WTC11 (cell line): ENCODE measurements around the gene TFB1M. TPM values are rescaled to one million over a fixed set of nuclear protein-coding genes. Genes with fewer than 3 reads are reported as not detected.
"Not testable (repeated sequence)": the region's sequence is repeated elsewhere in the genome, so short reads cannot be mapped to it uniquely, and the experiment has no call there.

Experiments
- ATAC-seq: fragments of 200-7000 bp; cut with Tn5 transposase; 2 replicates; pipeline ENCODE4 v1.10.0; 2021; ENCODE audit warnings: mild to moderate bottlenecking, moderate library complexity
- CTCF ChIA-PET: fragments of 300-600 bp; sonication (Branson Sonifier 250); formaldehyde crosslinking; loops from one replicate; lab custom pipeline; 2021; ENCODE audit warnings: antibody characterized with exemption; lab: Charles Lee
- POLR2A ChIA-PET: fragments of 350-600 bp; sonication (Branson Sonifier 250); formaldehyde crosslinking; loops from one replicate; lab custom pipeline; 2021; ENCODE audit warnings: antibody characterized with exemption; lab: Charles Lee
- DNase-seq: peaks from one replicate; pipeline ENCODE4 v3.0.0; 2021; ENCODE audit warnings: low spot score
- H3K27ac Mint-ChIP-seq: 2 replicates; pipeline ENCODE4 v1.8.0; 2021; ENCODE audit warnings: mixed read lengths
- H3K27me3 Mint-ChIP-seq: 2 replicates; pipeline ENCODE4 v1.8.0; 2021; ENCODE audit warnings: low read depth, mild to moderate bottlenecking, moderate library complexity, mixed read lengths
- H3K36me3 Mint-ChIP-seq: 2 replicates; pipeline ENCODE4 v1.8.0; 2021; ENCODE audit warnings: mixed read lengths
- H3K4me1 Mint-ChIP-seq: 2 replicates; pipeline ENCODE4 v1.8.0; 2022; ENCODE audit warnings: mixed read lengths
- H3K4me3 Mint-ChIP-seq: 2 replicates; pipeline ENCODE4 v1.8.0; 2021; ENCODE audit warnings: mild to moderate bottlenecking, moderate library complexity, mixed read lengths
- H3K9me3 Mint-ChIP-seq: 2 replicates; pipeline ENCODE4 v1.8.0; 2021; ENCODE audit warnings: mixed read lengths
- JAZF1 ChIP-seq: fragments of 250-450 bp; sonication (Bioruptor Pico); IDR thresholded peaks from 2 replicates; pipeline ENCODE4 v1.9.0; 2021; ENCODE audit warnings: moderate library complexity, mild to moderate bottlenecking, inconsistent platforms
- NR1H2 ChIP-seq: sonication (generic); formaldehyde crosslinking; IDR thresholded peaks from 2 replicates; pipeline ENCODE4 v1.9.0; 2021; ENCODE audit warnings: mild to moderate bottlenecking, moderate library complexity, missing genetic modification reagents
- OVOL2 ChIP-seq: fragments of 250-450 bp; sonication (Bioruptor Pico); IDR thresholded peaks from 2 replicates; pipeline ENCODE4 v1.9.0; 2021; ENCODE audit warnings: mild to moderate bottlenecking, borderline replicate concordance
- PRRX2 ChIP-seq: fragments of 250-450 bp; sonication (Bioruptor Pico); IDR thresholded peaks from 2 replicates; pipeline ENCODE4 v1.8.0; 2021; ENCODE audit warnings: mild to moderate bottlenecking
- SMAD4 ChIP-seq: sonication (generic); formaldehyde crosslinking; IDR thresholded peaks from 2 replicates; pipeline ENCODE4 v1.8.0; 2022; ENCODE audit warnings: mild to moderate bottlenecking, missing genetic modification reagents
- ZNF232 ChIP-seq: sonication (generic); formaldehyde crosslinking; IDR thresholded peaks from 2 replicates; pipeline ENCODE4 v1.8.0; 2022; ENCODE audit warnings: mild to moderate bottlenecking, missing genetic modification reagents
- total RNA-seq: library from RNA; stranded (reverse); gene quantifications from 3 replicates; pipeline ENCODE4 v1.2.3, GENCODE V29; 2021
- TF ChIP-seq, protein P1 (sequence below): sonication (generic); formaldehyde crosslinking; IDR thresholded peaks from 2 replicates; pipeline ENCODE4 v1.8.1; 2022; ENCODE audit warnings: mild to moderate bottlenecking, missing genetic modification reagents, moderate library complexity, borderline replicate concordance
- TF ChIP-seq, protein P2 (sequence below): sonication (generic); formaldehyde crosslinking; IDR thresholded peaks from 2 replicates; pipeline ENCODE4 v1.8.1; 2023; ENCODE audit warnings: mild to moderate bottlenecking, missing genetic modification reagents, borderline replicate concordance
- TF ChIP-seq, protein P3 (sequence below): sonication (generic); formaldehyde crosslinking; IDR thresholded peaks from 2 replicates; pipeline ENCODE4 v1.8.0; 2022; ENCODE audit warnings: missing genetic modification reagents
- TF ChIP-seq, protein P4 (sequence below): sonication (generic); formaldehyde crosslinking; IDR thresholded peaks from 2 replicates; pipeline ENCODE4 v1.8.1; 2023; ENCODE audit warnings: mild to moderate bottlenecking, missing genetic modification reagents, moderate library complexity
- TF ChIP-seq, protein P5 (sequence below): fragments of 200-600 bp; IDR thresholded peaks from 2 replicates; pipeline ENCODE4 v1.8.0; 2022; ENCODE audit warnings: antibody characterized with exemption

The TFB1M gene
- total RNA-seq, 1 experiment from 2014 or later: 41.8 TPM

DNA sequence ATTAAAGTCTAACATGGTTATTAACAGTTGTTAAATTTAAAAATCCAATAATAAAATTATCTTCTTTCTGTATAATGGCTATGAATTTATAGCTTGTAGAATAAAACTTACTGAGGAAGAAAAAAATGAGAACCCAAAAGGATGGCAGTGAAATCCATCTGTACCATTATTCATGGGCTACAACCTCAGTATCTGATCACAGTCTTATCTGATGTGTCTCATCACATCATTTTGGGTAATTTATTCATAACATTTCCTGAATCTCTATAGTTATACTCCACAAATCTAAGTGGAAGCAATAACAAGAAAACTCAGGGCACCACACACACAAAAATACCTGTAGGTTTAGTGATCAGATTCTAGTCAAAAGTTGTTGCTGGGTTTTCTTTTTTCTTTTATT lies 43.1 kb downstream of the TFB1M start:
- peaks cover 31% of the 10 kb centered on the region for H3K36me3 Mint-ChIP-seq
- ChIA-PET CTCF (interaction anchor here (1.4 kb wide), 1 partner anchor 94 kb away, joined by 3 read pairs; no protein-coding TSS in a partner anchor), POLR2A (interaction anchor here (1.0 kb wide), 1 partner anchor 830 kb away, joined by 5 read pairs; no protein-coding TSS in a partner anchor)
- TF ChIP-seq, protein P1, sequence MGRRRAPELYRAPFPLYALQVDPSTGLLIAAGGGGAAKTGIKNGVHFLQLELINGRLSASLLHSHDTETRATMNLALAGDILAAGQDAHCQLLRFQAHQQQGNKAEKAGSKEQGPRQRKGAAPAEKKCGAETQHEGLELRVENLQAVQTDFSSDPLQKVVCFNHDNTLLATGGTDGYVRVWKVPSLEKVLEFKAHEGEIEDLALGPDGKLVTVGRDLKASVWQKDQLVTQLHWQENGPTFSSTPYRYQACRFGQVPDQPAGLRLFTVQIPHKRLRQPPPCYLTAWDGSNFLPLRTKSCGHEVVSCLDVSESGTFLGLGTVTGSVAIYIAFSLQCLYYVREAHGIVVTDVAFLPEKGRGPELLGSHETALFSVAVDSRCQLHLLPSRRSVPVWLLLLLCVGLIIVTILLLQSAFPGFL (CRISPR knock-in tag): no peak
- ATAC-seq (no peak), DNase-seq (no peak)
- no peak overlapping the region for H3K27ac Mint-ChIP-seq
- H3K9me3 Mint-ChIP-seq: peaks cover 10% of the 10 kb centered on the region; the same call in 1 of the 2 replicates
- peaks cover 24% of the 10 kb centered on the region for H3K4me1 Mint-ChIP-seq
- H3K4me3 Mint-ChIP-seq: no peak overlapping the region
- H3K27me3 Mint-ChIP-seq: no peaks in the 10 kb centered on the region

DNA sequence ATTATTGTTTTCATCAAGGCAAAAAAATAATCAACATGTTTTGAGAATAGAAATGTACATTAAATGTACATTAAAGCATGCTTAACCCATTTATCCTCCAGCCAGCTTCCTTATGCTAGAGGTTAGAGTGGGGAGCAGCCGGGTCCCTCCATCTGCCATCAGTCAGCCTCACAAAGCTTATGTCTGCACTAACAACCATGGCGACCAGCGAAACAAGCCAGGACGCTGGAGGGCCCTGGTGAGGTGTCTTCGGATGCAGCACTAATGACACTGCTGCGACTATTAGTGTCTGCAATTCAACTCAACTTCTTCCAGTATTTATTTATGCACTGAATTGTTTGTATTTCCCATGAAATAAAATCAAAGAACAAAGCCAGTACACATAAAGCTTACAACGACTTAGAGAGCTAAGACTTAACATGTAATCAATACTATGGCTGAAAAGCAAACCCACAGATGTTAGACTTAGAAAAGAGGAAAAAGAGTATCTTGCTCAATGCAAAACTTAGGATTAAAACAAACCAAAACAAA lies 43.7 kb downstream of the TFB1M start:
- H3K27me3 Mint-ChIP-seq: no peaks in the 10 kb centered on the region
- CTCF ChIA-PET: interaction anchor here (1.2 to 1.4 kb wide), 2 partner anchors 23 to 93 kb away, joined by 3 to 4 read pairs; no protein-coding TSS in a partner anchor
- TF ChIP-seq NR1H2: no peak
- peaks cover 30% of the 10 kb centered on the region for H3K36me3 Mint-ChIP-seq
- H3K4me1 Mint-ChIP-seq: peaks cover 24% of the 10 kb centered on the region
- H3K4me3 Mint-ChIP-seq: no peak overlapping the region
- POLR2A ChIA-PET: interaction anchor here (1.0 kb wide), 1 partner anchor 829 kb away, joined by 5 read pairs; no protein-coding TSS in a partner anchor
- peak overlapping the region; percentile 38; the same call in 1 of the 2 replicates for H3K27ac Mint-ChIP-seq
- H3K9me3 Mint-ChIP-seq: peaks cover 10% of the 10 kb centered on the region; the same call in 1 of the 2 replicates
- no peak for DNase-seq
- no peak for ATAC-seq

DNA sequence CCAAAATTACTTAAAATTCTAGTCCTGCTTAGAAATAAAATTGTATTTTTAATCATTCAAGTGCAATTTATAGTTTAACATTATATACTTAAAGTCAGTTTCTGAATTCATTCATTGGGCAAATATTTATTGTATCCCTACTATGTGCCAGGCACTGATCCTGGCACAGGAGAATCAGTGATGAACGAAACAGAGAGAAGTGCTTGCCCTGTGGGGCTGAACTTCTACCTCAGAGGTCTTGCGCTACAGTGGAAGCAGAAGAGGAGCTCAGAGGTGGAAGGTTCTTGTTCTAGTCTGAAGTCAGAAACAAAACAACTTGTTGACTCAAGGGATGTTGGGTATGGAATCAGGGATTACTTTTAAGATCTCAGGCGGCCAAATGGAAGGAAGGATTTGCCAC lies 44.5 kb downstream of the TFB1M start:
- DNase-seq (no peak), ATAC-seq (no peak)
- TF ChIP-seq, protein P2, sequence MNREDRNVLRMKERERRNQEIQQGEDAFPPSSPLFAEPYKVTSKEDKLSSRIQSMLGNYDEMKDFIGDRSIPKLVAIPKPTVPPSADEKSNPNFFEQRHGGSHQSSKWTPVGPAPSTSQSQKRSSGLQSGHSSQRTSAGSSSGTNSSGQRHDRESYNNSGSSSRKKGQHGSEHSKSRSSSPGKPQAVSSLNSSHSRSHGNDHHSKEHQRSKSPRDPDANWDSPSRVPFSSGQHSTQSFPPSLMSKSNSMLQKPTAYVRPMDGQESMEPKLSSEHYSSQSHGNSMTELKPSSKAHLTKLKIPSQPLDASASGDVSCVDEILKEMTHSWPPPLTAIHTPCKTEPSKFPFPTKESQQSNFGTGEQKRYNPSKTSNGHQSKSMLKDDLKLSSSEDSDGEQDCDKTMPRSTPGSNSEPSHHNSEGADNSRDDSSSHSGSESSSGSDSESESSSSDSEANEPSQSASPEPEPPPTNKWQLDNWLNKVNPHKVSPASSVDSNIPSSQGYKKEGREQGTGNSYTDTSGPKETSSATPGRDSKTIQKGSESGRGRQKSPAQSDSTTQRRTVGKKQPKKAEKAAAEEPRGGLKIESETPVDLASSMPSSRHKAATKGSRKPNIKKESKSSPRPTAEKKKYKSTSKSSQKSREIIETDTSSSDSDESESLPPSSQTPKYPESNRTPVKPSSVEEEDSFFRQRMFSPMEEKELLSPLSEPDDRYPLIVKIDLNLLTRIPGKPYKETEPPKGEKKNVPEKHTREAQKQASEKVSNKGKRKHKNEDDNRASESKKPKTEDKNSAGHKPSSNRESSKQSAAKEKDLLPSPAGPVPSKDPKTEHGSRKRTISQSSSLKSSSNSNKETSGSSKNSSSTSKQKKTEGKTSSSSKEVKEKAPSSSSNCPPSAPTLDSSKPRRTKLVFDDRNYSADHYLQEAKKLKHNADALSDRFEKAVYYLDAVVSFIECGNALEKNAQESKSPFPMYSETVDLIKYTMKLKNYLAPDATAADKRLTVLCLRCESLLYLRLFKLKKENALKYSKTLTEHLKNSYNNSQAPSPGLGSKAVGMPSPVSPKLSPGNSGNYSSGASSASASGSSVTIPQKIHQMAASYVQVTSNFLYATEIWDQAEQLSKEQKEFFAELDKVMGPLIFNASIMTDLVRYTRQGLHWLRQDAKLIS (CRISPR knock-in tag): no peak
- no peak for TF ChIP-seq PRRX2 (CRISPR knock-in tag)
- TF ChIP-seq, protein P3, sequence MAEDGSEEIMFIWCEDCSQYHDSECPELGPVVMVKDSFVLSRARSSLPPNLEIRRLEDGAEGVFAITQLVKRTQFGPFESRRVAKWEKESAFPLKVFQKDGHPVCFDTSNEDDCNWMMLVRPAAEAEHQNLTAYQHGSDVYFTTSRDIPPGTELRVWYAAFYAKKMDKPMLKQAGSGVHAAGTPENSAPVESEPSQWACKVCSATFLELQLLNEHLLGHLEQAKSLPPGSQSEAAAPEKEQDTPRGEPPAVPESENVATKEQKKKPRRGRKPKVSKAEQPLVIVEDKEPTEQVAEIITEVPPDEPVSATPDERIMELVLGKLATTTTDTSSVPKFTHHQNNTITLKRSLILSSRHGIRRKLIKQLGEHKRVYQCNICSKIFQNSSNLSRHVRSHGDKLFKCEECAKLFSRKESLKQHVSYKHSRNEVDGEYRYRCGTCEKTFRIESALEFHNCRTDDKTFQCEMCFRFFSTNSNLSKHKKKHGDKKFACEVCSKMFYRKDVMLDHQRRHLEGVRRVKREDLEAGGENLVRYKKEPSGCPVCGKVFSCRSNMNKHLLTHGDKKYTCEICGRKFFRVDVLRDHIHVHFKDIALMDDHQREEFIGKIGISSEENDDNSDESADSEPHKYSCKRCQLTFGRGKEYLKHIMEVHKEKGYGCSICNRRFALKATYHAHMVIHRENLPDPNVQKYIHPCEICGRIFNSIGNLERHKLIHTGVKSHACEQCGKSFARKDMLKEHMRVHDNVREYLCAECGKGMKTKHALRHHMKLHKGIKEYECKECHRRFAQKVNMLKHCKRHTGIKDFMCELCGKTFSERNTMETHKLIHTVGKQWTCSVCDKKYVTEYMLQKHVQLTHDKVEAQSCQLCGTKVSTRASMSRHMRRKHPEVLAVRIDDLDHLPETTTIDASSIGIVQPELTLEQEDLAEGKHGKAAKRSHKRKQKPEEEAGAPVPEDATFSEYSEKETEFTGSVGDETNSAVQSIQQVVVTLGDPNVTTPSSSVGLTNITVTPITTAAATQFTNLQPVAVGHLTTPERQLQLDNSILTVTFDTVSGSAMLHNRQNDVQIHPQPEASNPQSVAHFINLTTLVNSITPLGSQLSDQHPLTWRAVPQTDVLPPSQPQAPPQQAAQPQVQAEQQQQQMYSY (CRISPR knock-in tag): no peak
- TF ChIP-seq ZNF232 (CRISPR knock-in tag): no peak
- no peak for TF ChIP-seq OVOL2
- no peak for TF ChIP-seq JAZF1
- no peak for TF ChIP-seq SMAD4 (CRISPR knock-in tag)
- TF ChIP-seq, protein P4, sequence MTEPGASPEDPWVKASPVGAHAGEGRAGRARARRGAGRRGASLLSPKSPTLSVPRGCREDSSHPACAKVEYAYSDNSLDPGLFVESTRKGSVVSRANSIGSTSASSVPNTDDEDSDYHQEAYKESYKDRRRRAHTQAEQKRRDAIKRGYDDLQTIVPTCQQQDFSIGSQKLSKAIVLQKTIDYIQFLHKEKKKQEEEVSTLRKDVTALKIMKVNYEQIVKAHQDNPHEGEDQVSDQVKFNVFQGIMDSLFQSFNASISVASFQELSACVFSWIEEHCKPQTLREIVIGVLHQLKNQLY (CRISPR knock-in tag): no peak
- TF ChIP-seq, protein P5, sequence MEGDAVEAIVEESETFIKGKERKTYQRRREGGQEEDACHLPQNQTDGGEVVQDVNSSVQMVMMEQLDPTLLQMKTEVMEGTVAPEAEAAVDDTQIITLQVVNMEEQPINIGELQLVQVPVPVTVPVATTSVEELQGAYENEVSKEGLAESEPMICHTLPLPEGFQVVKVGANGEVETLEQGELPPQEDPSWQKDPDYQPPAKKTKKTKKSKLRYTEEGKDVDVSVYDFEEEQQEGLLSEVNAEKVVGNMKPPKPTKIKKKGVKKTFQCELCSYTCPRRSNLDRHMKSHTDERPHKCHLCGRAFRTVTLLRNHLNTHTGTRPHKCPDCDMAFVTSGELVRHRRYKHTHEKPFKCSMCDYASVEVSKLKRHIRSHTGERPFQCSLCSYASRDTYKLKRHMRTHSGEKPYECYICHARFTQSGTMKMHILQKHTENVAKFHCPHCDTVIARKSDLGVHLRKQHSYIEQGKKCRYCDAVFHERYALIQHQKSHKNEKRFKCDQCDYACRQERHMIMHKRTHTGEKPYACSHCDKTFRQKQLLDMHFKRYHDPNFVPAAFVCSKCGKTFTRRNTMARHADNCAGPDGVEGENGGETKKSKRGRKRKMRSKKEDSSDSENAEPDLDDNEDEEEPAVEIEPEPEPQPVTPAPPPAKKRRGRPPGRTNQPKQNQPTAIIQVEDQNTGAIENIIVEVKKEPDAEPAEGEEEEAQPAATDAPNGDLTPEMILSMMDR: no peak
- TF ChIP-seq, protein P1 (CRISPR knock-in tag): no peak
- ChIA-PET CTCF (interaction anchor here (1.2 to 1.5 kb wide), 3 partner anchors 11 to 92 kb away, joined by 3 to 4 read pairs (median 4); no protein-coding TSS in a partner anchor), POLR2A (no interaction called here)
- Mint-ChIP-seq H3K4me1 (peaks cover 31% of the 10 kb centered on the region), H3K27ac (peak overlapping the region; percentile 2), H3K27me3 (no peaks in the 10 kb centered on the region), H3K9me3 (peaks cover 10% of the 10 kb centered on the region; the same call in 1 of the 2 replicates), H3K36me3 (peaks cover 30% of the 10 kb centered on the region), H3K4me3 (no peak overlapping the region)

DNA sequence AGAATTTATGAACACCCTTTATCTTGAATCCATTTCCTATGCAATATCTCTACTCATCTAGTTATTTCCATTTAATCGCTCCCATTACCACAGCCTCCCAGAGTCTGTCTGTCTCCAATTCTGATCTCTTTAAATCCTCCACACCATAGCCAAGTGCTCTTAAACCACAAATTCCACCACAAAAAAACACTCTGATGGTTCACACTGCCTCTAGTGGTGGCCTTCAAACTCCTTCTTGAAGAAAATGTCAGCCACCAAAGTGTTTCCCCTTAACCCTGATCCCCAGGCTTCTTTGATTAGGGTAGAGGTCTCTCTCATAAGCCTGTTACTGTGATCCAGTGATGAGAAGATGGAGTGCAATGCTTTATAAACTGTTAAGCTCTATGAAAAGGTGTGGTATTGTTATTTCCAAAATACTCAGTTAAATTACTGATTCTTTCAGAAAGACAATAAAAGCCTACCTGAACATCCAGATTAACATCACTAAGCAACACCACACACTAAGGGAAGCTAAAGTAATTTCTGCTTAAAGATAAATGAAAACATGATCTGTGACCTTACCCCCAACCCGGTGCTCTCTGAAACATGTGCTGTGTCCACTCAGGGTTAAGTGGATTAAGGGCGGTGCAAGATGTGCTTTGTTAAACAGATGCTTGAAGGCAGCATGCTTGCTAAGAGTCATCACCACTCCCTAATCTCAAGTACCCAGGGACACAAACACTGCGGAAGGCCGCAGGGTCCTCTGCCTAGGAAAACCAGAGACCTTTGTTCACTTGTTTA lies 46.0 kb downstream of the TFB1M start:
- DNase-seq, H3K27ac Mint-ChIP-seq, H3K27me3 Mint-ChIP-seq, POLR2A ChIA-PET, H3K4me3 Mint-ChIP-seq: not testable (repeated sequence)
- H3K9me3 Mint-ChIP-seq: peaks cover 10% of the 10 kb centered on the region; the same call in 1 of the 2 replicates
- H3K4me1 Mint-ChIP-seq: peaks cover 24% of the 10 kb centered on the region
- H3K36me3 Mint-ChIP-seq: peaks cover 33% of the 10 kb centered on the region
- CTCF ChIA-PET: interaction anchor here (0.9 to 1.5 kb wide), 3 partner anchors 10 to 91 kb away, joined by 3 to 4 read pairs (median 3); no protein-coding TSS in a partner anchor
- ATAC-seq: peak; percentile 68
